H1 (cell line): Measurements from ENCODE around the gene GRM8. TPM values are rescaled to one million over a fixed set of nuclear protein-coding genes. Genes with fewer than 3 reads are reported as not detected.

Source experiments
- CBX8 ChIP-seq: fragments of 300-800, 300-1000 bp; sonication (generic); IDR thresholded peaks from 2 replicates; pipeline ENCODE4 v1.7.1; 2016; ENCODE audit warnings: low read depth, low read length, borderline replicate concordance
- CHD2 ChIP-seq: IDR thresholded peaks from 2 replicates; pipeline ENCODE4 v1.6.1; 2012; ENCODE audit warnings: low read length, improper control_type of control experiment
- CHD7 ChIP-seq: fragments of 300-600 bp; sonication (generic); IDR thresholded peaks from 2 replicates; pipeline ENCODE4 v1.7.1; 2012; ENCODE audit warnings: low read length, moderate library complexity, mild to moderate bottlenecking, inconsistent platforms; ENCODE audit not compliant: insufficient replicate concordance
- FOSL1 ChIP-seq: IDR thresholded peaks from 2 replicates; pipeline ENCODE4 v1.6.1; 2011; ENCODE audit warnings: mild to moderate bottlenecking, low read depth, low read length, moderate library complexity; ENCODE audit not compliant: insufficient read depth
- JUN ChIP-seq: IDR thresholded peaks from 2 replicates; pipeline ENCODE4 v1.6.1; 2011; ENCODE audit warnings: low read depth, mild to moderate bottlenecking, improper control_type of control experiment, low read length
- RBBP5 ChIP-seq: IDR thresholded peaks from 2 replicates; pipeline ENCODE4 v1.7.1; 2012; ENCODE audit warnings: low read depth, mild to moderate bottlenecking, inconsistent platforms, low read length, moderate library complexity, borderline replicate concordance
- RNF2 ChIP-seq: fragments of 200-900, 300-1000 bp; sonication (generic); IDR thresholded peaks from 2 replicates; pipeline ENCODE4 v1.7.1; 2016; ENCODE audit warnings: borderline replicate concordance, low read depth, mild to moderate bottlenecking, antibody characterized with exemption, low read length; ENCODE audit not compliant: poor library complexity, severe bottlenecking; ENCODE audit errors: missing control alignments
- SUZ12 ChIP-seq: fragments of 200-600 bp; sonication (generic); IDR thresholded peaks from 2 replicates; pipeline ENCODE4 v1.6.1; 2012; ENCODE audit warnings: mild to moderate bottlenecking, inconsistent platforms, low read length, moderate library complexity, mixed read lengths
- USF2 ChIP-seq: IDR thresholded peaks from 2 replicates; pipeline ENCODE4 v1.6.1; 2011; ENCODE audit warnings: low read length, improper control_type of control experiment
- polyA plus RNA-seq, 7 experiments: library from polyadenylated mRNA; depleted of rRNA in 3 of 7; stranded (reverse) in 5 of 7; unstranded in 2 of 7; fragments of >200 nt in 5 of 7; fragments of 200-250 nt in 2 of 7; gene quantifications; 1 replicate in 5 of 7; 2 replicates in 1 of 7; 4 replicates in 1 of 7; pipeline versions ENCODE4 v1.2.1 to v1.2.3, GENCODE V29; 2011 to 2013; ENCODE audit warnings: missing spikeins in 2 of 7, mixed read lengths in 2 of 7
- total RNA-seq: library from RNA; stranded (reverse); fragmentation: NEBNext Ultra II Directional; extraction: Animal tissue kit (Norgen Biotek cat#: 25700); gene quantifications from 2 replicates; pipeline ENCODE4 v1.2.1, GENCODE V29; 2021

Gene GRM8
- total and polyA plus RNA-seq, 2 of the 8 experiments (the other 6 are each of a cell fraction or from before 2014, with no cell fraction given), result 2.6 to 2.8 TPM

GRCh38 chr7:127256041-127256725 is 3.4 kb upstream of the GRM8 start (continued):
- TF ChIP-seq CHD7, result no peak
- no peak for TF ChIP-seq CBX8
- no peak for TF ChIP-seq RNF2
- no peak for TF ChIP-seq USF2
- TF ChIP-seq RBBP5, result no peak
- no peak for TF ChIP-seq FOSL1
- TF ChIP-seq CHD2, result no peak
- TF ChIP-seq SUZ12, result no peak
- TF ChIP-seq JUN, result no peak
